ENCODE data around the gene SREBF1.

Gene SREBF1

GRCh38 chr17:17798010-17798556 lies 38.7 kb downstream of the SREBF1 start:
- H3K27ac Mint-ChIP-seq, result no peak overlapping the region
- DNase-seq, result no peak

GRCh38 chr17:17797119-17797809 lies 39.5 kb downstream of the SREBF1 start:
- peaks cover 38 to 41% of the 10 kb centered on the region in 2 donors for H3K36me3 Mint-ChIP-seq
- no peaks in the 10 kb centered on the region for H3K9me3 Mint-ChIP-seq
- no peak for ATAC-seq (replicated peaks)

More at GRCh38 chr17:17798010-17798556, 38.7 kb downstream of the SREBF1 start:
- Mint-ChIP-seq H3K9me3 (no peaks in the 10 kb centered on the region), H3K4me3 (no peak overlapping the region), H3K27me3 (no peaks in the 10 kb centered on the region), H3K4me1 (peaks cover 0 to 11% of the 10 kb centered on the region in 2 donors), H3K36me3 (peaks cover 37 to 40% of the 10 kb centered on the region in 2 donors)
- ATAC-seq (replicated peaks), result no peak

GRCh38 chr17:17796787-17797061 lies 40.1 kb downstream of the SREBF1 start:
- ATAC-seq (replicated peaks) (no peak), DNase-seq (no peak)
- H3K4me3 Mint-ChIP-seq, result no peak overlapping the region

More at GRCh38 chr17:17797119-17797809, 39.5 kb downstream of the SREBF1 start:
- Mint-ChIP-seq H3K27ac (no peak overlapping the region), H3K4me1 (peaks cover 5 to 19% of the 10 kb centered on the region in 2 donors), H3K4me3 (no peak overlapping the region), H3K27me3 (no peaks in the 10 kb centered on the region)
- no peak for DNase-seq

GRCh38 chr17:17795946-17796786 lies 40.6 kb downstream of the SREBF1 start:
- no peaks in the 10 kb centered on the region for H3K9me3 Mint-ChIP-seq
- peaks cover 15 to 29% of the 10 kb centered on the region in 2 donors for H3K4me1 Mint-ChIP-seq
- no peaks in the 10 kb centered on the region for H3K27me3 Mint-ChIP-seq
- peaks cover 34 to 42% of the 10 kb centered on the region in 2 donors for H3K36me3 Mint-ChIP-seq
- DNase-seq (no peak), ATAC-seq (replicated peaks) (no peak)
- no peak overlapping the region for H3K4me3 Mint-ChIP-seq
- H3K27ac Mint-ChIP-seq, result no peak overlapping the region

More at GRCh38 chr17:17796787-17797061, 40.1 kb downstream of the SREBF1 start:
- peaks cover 10 to 24% of the 10 kb centered on the region in 2 donors for H3K4me1 Mint-ChIP-seq
- H3K36me3 Mint-ChIP-seq, result peaks cover 34 to 39% of the 10 kb centered on the region in 2 donors
- H3K27me3 Mint-ChIP-seq, result no peaks in the 10 kb centered on the region
- no peaks in the 10 kb centered on the region for H3K9me3 Mint-ChIP-seq
- no peak overlapping the region for H3K27ac Mint-ChIP-seq

GRCh38 chr17:17795296-17795695 lies 41.5 kb downstream of the SREBF1 start:
- H3K27me3 Mint-ChIP-seq, result no peaks in the 10 kb centered on the region
- ATAC-seq (replicated peaks) (no peak), DNase-seq (no peak)
- H3K36me3 Mint-ChIP-seq, result peaks cover 34 to 38% of the 10 kb centered on the region in 2 donors
- H3K4me1 Mint-ChIP-seq, result peaks cover 17 to 29% of the 10 kb centered on the region in 2 donors
- H3K4me3 Mint-ChIP-seq, result no peak overlapping the region
- H3K27ac Mint-ChIP-seq, result no peak overlapping the region
- no peaks in the 10 kb centered on the region for H3K9me3 Mint-ChIP-seq

GRCh38 chr17:17794382-17794781 lies 42.4 kb downstream of the SREBF1 start:
- Mint-ChIP-seq H3K9me3 (no peaks in the 10 kb centered on the region), H3K4me3 (no peak overlapping the region), H3K36me3 (peaks cover 34 to 37% of the 10 kb centered on the region in 2 donors), H3K27me3 (no peaks in the 10 kb centered on the region), H3K27ac (peak overlapping the region; percentile 42), H3K4me1 (peaks cover 19 to 34% of the 10 kb centered on the region in 2 donors)
- DNase-seq (no peak), ATAC-seq (replicated peaks) (no peak)

- ATAC-seq (replicated peaks) (no peak), DNase-seq (no peak)
- H3K4me3 Mint-ChIP-seq, result no peak overlapping the region
- H3K27ac Mint-ChIP-seq, result no peak overlapping the region
- peaks cover 19 to 37% of the 10 kb centered on the region in 2 donors for H3K4me1 Mint-ChIP-seq
- peaks cover 32 to 36% of the 10 kb centered on the region in 2 donors for H3K36me3 Mint-ChIP-seq
- H3K9me3 Mint-ChIP-seq, result no peaks in the 10 kb centered on the region
- no peaks in the 10 kb centered on the region for H3K27me3 Mint-ChIP-seq
Observed at GRCh38 chr17:17793378-17794214, 43.2 kb downstream of the SREBF1 start.

GRCh38 chr17:17792551-17793377 lies 44.0 kb downstream of the SREBF1 start:
- H3K9me3 Mint-ChIP-seq, result no peaks in the 10 kb centered on the region

GRCh38 chr17:17792037-17792550 lies 44.7 kb downstream of the SREBF1 start:
- no peak for DNase-seq
- Mint-ChIP-seq H3K4me1 (peaks cover 19 to 37% of the 10 kb centered on the region in 2 donors), H3K27ac (peak overlapping the region; percentile 82), H3K36me3 (peaks cover 24 to 26% of the 10 kb centered on the region in 2 donors), H3K27me3 (no peaks in the 10 kb centered on the region), H3K4me3 (peak overlapping the region; percentile 52 to 61), H3K9me3 (no peaks in the 10 kb centered on the region)
- no peak for ATAC-seq (replicated peaks)

More at GRCh38 chr17:17792551-17793377, 44.0 kb downstream of the SREBF1 start:
- Mint-ChIP-seq H3K36me3 (peaks cover 28 to 31% of the 10 kb centered on the region in 2 donors), H3K27me3 (no peaks in the 10 kb centered on the region), H3K27ac (no peak overlapping the region), H3K4me1 (peaks cover 19 to 37% of the 10 kb centered on the region in 2 donors), H3K4me3 (peak overlapping the region; percentile 62 to 64)
- DNase-seq (no peak), ATAC-seq (replicated peaks) (peak; percentile 79 to 82)

- no peak for ATAC-seq (replicated peaks)
- Mint-ChIP-seq H3K27ac (peak overlapping the region; percentile 34), H3K9me3 (no peaks in the 10 kb centered on the region), H3K4me1 (peaks cover 19 to 44% of the 10 kb centered on the region in 2 donors), H3K36me3 (peaks cover 20 to 21% of the 10 kb centered on the region in 2 donors), H3K4me3 (no peak overlapping the region), H3K27me3 (no peaks in the 10 kb centered on the region)
- DNase-seq, result no peak
Observed at GRCh38 chr17:17790637-17791464, 45.9 kb downstream of the SREBF1 start.

GRCh38 chr17:17789828-17790636 lies 46.8 kb downstream of the SREBF1 start:
- no peak for DNase-seq
- H3K36me3 Mint-ChIP-seq, result peaks cover 18% of the 10 kb centered on the region in 2 donors
- no peaks in the 10 kb centered on the region for H3K9me3 Mint-ChIP-seq
- peak overlapping the region; percentile 47 for H3K27ac Mint-ChIP-seq
- no peaks in the 10 kb centered on the region for H3K27me3 Mint-ChIP-seq
- peaks cover 24 to 49% of the 10 kb centered on the region in 2 donors for H3K4me1 Mint-ChIP-seq
- H3K4me3 Mint-ChIP-seq, result no peak overlapping the region
- ATAC-seq (replicated peaks), result no peak

GRCh38 chr17:17789410-17789809 lies 47.4 kb downstream of the SREBF1 start:
- ATAC-seq (replicated peaks), result no peak
- no peak for DNase-seq
- no peaks in the 10 kb centered on the region for H3K27me3 Mint-ChIP-seq
- peaks cover 14 to 17% of the 10 kb centered on the region in 2 donors for H3K36me3 Mint-ChIP-seq
- peaks cover 29 to 55% of the 10 kb centered on the region in 2 donors for H3K4me1 Mint-ChIP-seq
- H3K4me3 Mint-ChIP-seq, result no peak overlapping the region
- peak overlapping the region; percentile 47 for H3K27ac Mint-ChIP-seq
- no peaks in the 10 kb centered on the region for H3K9me3 Mint-ChIP-seq
